ENCODE data around the gene CBARP. TPM values are rescaled to one million over a fixed set of nuclear protein-coding genes. Genes with fewer than 3 reads are reported as not detected.

Gene CBARP
- total RNA-seq, 1 experiment from 2014 or later, result 23.4 TPM

DNA sequence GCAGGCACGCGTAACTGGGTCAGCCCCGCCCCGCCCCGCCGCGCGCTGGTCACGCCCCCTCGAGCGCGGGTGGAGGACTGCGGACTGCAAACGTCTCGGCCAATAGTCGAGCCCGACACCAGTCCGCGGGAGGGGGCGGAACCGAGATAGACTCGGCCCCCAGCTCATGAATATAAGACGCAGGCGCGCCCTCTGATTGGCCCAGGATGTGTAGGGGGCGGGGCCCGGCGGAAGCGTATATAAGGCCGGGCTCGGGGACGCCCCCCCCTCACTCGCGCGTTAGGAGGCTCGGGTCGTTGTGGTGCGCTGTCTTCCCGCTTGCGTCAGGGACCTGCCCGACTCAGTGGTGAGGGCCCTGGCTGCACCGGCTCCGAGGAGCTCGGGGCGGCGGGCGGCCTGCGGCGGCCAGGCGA, 31.3 kb upstream of the CBARP start, which contains the start of gene CIRBP (continued):
- TF ChIP-seq, protein P1, sequence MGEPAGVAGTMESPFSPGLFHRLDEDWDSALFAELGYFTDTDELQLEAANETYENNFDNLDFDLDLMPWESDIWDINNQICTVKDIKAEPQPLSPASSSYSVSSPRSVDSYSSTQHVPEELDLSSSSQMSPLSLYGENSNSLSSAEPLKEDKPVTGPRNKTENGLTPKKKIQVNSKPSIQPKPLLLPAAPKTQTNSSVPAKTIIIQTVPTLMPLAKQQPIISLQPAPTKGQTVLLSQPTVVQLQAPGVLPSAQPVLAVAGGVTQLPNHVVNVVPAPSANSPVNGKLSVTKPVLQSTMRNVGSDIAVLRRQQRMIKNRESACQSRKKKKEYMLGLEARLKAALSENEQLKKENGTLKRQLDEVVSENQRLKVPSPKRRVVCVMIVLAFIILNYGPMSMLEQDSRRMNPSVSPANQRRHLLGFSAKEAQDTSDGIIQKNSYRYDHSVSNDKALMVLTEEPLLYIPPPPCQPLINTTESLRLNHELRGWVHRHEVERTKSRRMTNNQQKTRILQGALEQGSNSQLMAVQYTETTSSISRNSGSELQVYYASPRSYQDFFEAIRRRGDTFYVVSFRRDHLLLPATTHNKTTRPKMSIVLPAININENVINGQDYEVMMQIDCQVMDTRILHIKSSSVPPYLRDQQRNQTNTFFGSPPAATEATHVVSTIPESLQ (CRISPR knock-in tag; IDR thresholded peaks at IDR 0.05), result no peak
- TF ChIP-seq SP1 (CRISPR knock-in tag; conservative IDR thresholded peaks at IDR 0.05) (peak; percentile 86), CTCF (IDR thresholded peaks at IDR 0.05) (no peak), USF1 (CRISPR knock-in tag; IDR thresholded peaks at IDR 0.05) (peak; percentile 4; the same call in 1 of the 2 replicates), FOXK1 (CRISPR knock-in tag; IDR thresholded peaks at IDR 0.05) (no peak; the same call in 1 of the 2 replicates), ERG (CRISPR knock-in tag; IDR thresholded peaks at IDR 0.05) (no peak; the same call in 1 of the 2 replicates), ZNF423 (CRISPR knock-in tag; IDR thresholded peaks at IDR 0.05) (no peak), ESRRA (CRISPR knock-in tag; IDR thresholded peaks at IDR 0.05; ENCODE audit: borderline replicate concordance) (no peak), ZNF317 (CRISPR knock-in tag; IDR thresholded peaks at IDR 0.05; ENCODE audit: borderline replicate concordance, low read depth) (no peak), ZNF138 (CRISPR knock-in tag; conservative IDR thresholded peaks at IDR 0.05) (no peak), ZNF121 (CRISPR knock-in tag; IDR thresholded peaks at IDR 0.05) (no peak), AR (CRISPR knock-in tag; IDR thresholded peaks at IDR 0.05) (no peak), CREB1 (CRISPR knock-in tag; IDR thresholded peaks at IDR 0.05) (0 out of 2 replicates have a peak, but pooled peaks have one; percentile 53), NFYB (CRISPR knock-in tag; conservative IDR thresholded peaks at IDR 0.05; ENCODE audit: low read depth) (peak; percentile 49; the same call in 1 of the 2 replicates), EMX1 (CRISPR knock-in tag; IDR thresholded peaks at IDR 0.05) (no peak), SMAD4 (CRISPR knock-in tag; IDR thresholded peaks at IDR 0.05) (peak; percentile 12; the same call in 1 of the 2 replicates), NFE2L1 (CRISPR knock-in tag; IDR thresholded peaks at IDR 0.05) (no peak), MAX (CRISPR knock-in tag; IDR thresholded peaks at IDR 0.05) (0 out of 2 replicates have a peak, but pooled peaks have one; percentile 0), CREM (CRISPR knock-in tag; IDR thresholded peaks at IDR 0.05) (peak; percentile 76; the same call in 1 of the 2 replicates), ZNF425 (CRISPR knock-in tag; conservative IDR thresholded peaks at IDR 0.05) (no peak), RELA (CRISPR knock-in tag; IDR thresholded peaks at IDR 0.05; ENCODE audit: borderline replicate concordance) (no peak)
- TF ChIP-seq, protein P2, sequence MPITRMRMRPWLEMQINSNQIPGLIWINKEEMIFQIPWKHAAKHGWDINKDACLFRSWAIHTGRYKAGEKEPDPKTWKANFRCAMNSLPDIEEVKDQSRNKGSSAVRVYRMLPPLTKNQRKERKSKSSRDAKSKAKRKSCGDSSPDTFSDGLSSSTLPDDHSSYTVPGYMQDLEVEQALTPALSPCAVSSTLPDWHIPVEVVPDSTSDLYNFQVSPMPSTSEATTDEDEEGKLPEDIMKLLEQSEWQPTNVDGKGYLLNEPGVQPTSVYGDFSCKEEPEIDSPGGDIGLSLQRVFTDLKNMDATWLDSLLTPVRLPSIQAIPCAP (CRISPR knock-in tag; IDR thresholded peaks at IDR 0.05), result no peak
- TF ChIP-seq, protein P3, sequence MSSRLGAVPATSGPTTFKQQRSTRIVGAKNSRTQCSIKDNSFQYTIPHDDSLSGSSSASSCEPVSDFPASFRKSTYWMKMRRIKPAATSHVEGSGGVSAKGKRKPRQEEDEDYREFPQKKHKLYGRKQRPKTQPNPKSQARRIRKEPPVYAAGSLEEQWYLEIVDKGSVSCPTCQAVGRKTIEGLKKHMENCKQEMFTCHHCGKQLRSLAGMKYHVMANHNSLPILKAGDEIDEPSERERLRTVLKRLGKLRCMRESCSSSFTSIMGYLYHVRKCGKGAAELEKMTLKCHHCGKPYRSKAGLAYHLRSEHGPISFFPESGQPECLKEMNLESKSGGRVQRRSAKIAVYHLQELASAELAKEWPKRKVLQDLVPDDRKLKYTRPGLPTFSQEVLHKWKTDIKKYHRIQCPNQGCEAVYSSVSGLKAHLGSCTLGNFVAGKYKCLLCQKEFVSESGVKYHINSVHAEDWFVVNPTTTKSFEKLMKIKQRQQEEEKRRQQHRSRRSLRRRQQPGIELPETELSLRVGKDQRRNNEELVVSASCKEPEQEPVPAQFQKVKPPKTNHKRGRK (CRISPR knock-in tag; IDR thresholded peaks at IDR 0.05; ENCODE audit: borderline replicate concordance), result no peak
- TF ChIP-seq, protein P4, sequence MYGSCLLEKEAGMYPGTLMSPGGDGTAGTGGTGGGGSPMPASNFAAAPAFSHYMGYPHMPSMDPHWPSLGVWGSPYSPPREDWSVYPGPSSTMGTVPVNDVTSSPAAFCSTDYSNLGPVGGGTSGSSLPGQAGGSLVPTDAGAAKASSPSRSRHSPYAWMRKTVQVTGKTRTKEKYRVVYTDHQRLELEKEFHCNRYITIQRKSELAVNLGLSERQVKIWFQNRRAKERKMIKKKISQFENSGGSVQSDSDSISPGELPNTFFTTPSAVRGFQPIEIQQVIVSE (CRISPR knock-in tag; IDR thresholded peaks at IDR 0.05; ENCODE audit: borderline replicate concordance), result no peak
